ENCODE data around the gene UBR1. TPM values are rescaled to one million over a fixed set of nuclear protein-coding genes. Genes with fewer than 3 reads are reported as not detected.
A peak's percentile ranks its signal among the peaks of the same experiment; 100 is the strongest.

UBR1 gene
- total RNA-seq, 2 experiments from 2014 or later, result 19.8 to 33.5 TPM

- H4K20me1 ChIP-seq (ENCODE audit: insufficient read depth, low read length), result 0 out of 2 replicates have a peak, but pooled peaks cover 3% of the 10 kb centered on the region
- peaks cover 43% of the 10 kb centered on the region for H3K79me2 ChIP-seq (ENCODE audit: insufficient read depth, low read depth, low read length)
- peaks cover 3% of the 10 kb centered on the region; the same call in 1 of the 2 replicates for H3K36me3 ChIP-seq (ENCODE audit: insufficient read depth, low read length)
- H2AFZ ChIP-seq (ENCODE audit: low read length), result no peak overlapping the region
- TF ChIP-seq CTCF (conservative IDR thresholded peaks at IDR 0.05; ENCODE audit: low read length), result no peak
- no peak for TF ChIP-seq EZH2phosphoT487 (IDR thresholded peaks at IDR 0.05; ENCODE audit: borderline replicate concordance, low read depth, low read length)
- peaks cover 4% of the 10 kb centered on the region; the same call in 1 of the 2 replicates for H3K9me3 ChIP-seq (ENCODE audit: low read length)
- intact Hi-C loops (cut with micrococcal nuclease; ENCODE audit: unreplicated experiment), result loop anchor here (5.0 kb wide), 1 partner anchor 338 kb away; the partner anchor contains the start of gene STARD9
- H3K4me3 ChIP-seq (ENCODE audit: low read depth, low read length, poor library complexity, severe bottlenecking), result no peak overlapping the region
- BruUV-seq (replicated peaks), result no TSS peak
- H3K4me2 ChIP-seq (ENCODE audit: low read length), result peak overlapping the region; percentile 28; the same call in 1 of the 2 replicates
- ChIA-PET POLR2A (interaction anchor here (0.6 to 0.9 kb wide), 4 partner anchors 42 to 368 kb away, joined by 3 to 7 read pairs (median 4); no protein-coding TSS in a partner anchor), CTCF (ENCODE audit: unreplicated experiment) (interaction anchor here (0.6 kb wide), 1 partner anchor 582 kb away, joined by 3 read pairs; no protein-coding TSS in a partner anchor)
- DNase-seq (ENCODE audit: low spot score), result no peak
- no peak overlapping the region for H3K27ac ChIP-seq (ENCODE audit: low read depth, low read length, poor library complexity, severe bottlenecking)
- H3K4me1 ChIP-seq (ENCODE audit: insufficient read depth, low read length, poor library complexity, severe bottlenecking), result peaks cover 34% of the 10 kb centered on the region
- H3K9me2 ChIP-seq (ENCODE audit: insufficient read depth, low read length), result no peaks in the 10 kb centered on the region
Measured at GRCh38 chr15:42914728-42915497, 190.9 kb downstream of the UBR1 start.

- no peaks in the 10 kb centered on the region; the same call in 1 of the 2 replicates for H3K9me3 ChIP-seq (ENCODE audit: low read length)
- no peak overlapping the region for H3K4me3 ChIP-seq (ENCODE audit: low read depth, low read length, poor library complexity, severe bottlenecking)
- no peaks in the 10 kb centered on the region for H4K20me1 ChIP-seq (ENCODE audit: insufficient read depth, low read length)
- no peaks in the 10 kb centered on the region for H3K9me2 ChIP-seq (ENCODE audit: insufficient read depth, low read length)
- DNase-seq (ENCODE audit: low spot score), result no peak
- no peak overlapping the region for H3K27ac ChIP-seq (ENCODE audit: low read depth, low read length, poor library complexity, severe bottlenecking)
- BruUV-seq (replicated peaks), result no TSS peak
- TF ChIP-seq EZH2phosphoT487 (IDR thresholded peaks at IDR 0.05; ENCODE audit: borderline replicate concordance, low read depth, low read length) (no peak), CTCF (conservative IDR thresholded peaks at IDR 0.05; ENCODE audit: low read length) (no peak)
- H3K36me3 ChIP-seq (ENCODE audit: insufficient read depth, low read length), result no peaks in the 10 kb centered on the region; the same call in 1 of the 2 replicates
- ChIA-PET CTCF (ENCODE audit: unreplicated experiment) (no interaction called here), POLR2A (no interaction called here)
- H3K4me2 ChIP-seq (ENCODE audit: low read length), result no peak overlapping the region
- intact Hi-C loops (cut with micrococcal nuclease; ENCODE audit: unreplicated experiment), result no loop called here
- H2AFZ ChIP-seq (ENCODE audit: low read length), result no peak overlapping the region
- H3K4me1 ChIP-seq (ENCODE audit: insufficient read depth, low read length, poor library complexity, severe bottlenecking), result peaks cover 14% of the 10 kb centered on the region
- peaks cover 5% of the 10 kb centered on the region; the same call in 1 of the 2 replicates for H3K79me2 ChIP-seq (ENCODE audit: insufficient read depth, low read depth, low read length)
Measured at GRCh38 chr15:42911058-42911592, 194.7 kb downstream of the UBR1 start.

Measured in OCI-LY7 (cell line).